ENCODE measurements around the gene GLRX.

GRCh38 chr5:95798048-95798447 lies 24.5 kb downstream of the GLRX start:
- TF ChIP-seq SIN3A (IDR thresholded peaks at IDR 0.05; ENCODE audit: low read depth, low read length) (no peak), CTCF (IDR thresholded peaks at IDR 0.05 in 2 of 3, conservative IDR thresholded peaks at IDR 0.05 in 1 of 3; ENCODE audit: control insufficient read depth in 2 of 3, extremely low read depth in 1 of 3, insufficient read depth in 1 of 3, low read depth in 3 of 3, low read length in 3 of 3) (no peak), RAD21 (IDR thresholded peaks at IDR 0.05; ENCODE audit: insufficient read depth, low read depth, low read length) (no peak), SP1 (IDR thresholded peaks at IDR 0.05; ENCODE audit: low read depth, low read length) (no peak), YY1 (IDR thresholded peaks at IDR 0.05; ENCODE audit: low read depth, low read length) (no peak)
